Endometrial microvascular endothelial cells (primary cell): ENCODE measurements around the gene SLC12A1. TPM values are rescaled to one million over a fixed set of nuclear protein-coding genes. Genes with fewer than 3 reads are reported as not detected.
"Not testable (repeated sequence)": the region's sequence is repeated elsewhere in the genome, so short reads cannot be mapped to it uniquely, and the experiment has no call there.

ENCODE experiments used
- in situ Hi-C: cut with HindIII; loops from 2 replicates; pipeline ENCODE4 v1.10.0; 2017; ENCODE audit warnings: low sequenced_read_pairs, low pct_unique_long_range_greater_than_20kb; ENCODE audit errors: inconsistent ontology term
- total RNA-seq: library from RNA; depleted of rRNA; stranded (reverse); fragments of >200 nt; gene quantifications from one replicate; pipeline ENCODE4 v1.2.3, GENCODE V29; 2015; ENCODE audit errors: inconsistent ontology term

The SLC12A1 gene
- total RNA-seq, 1 donor from 2014 or later: not detected

DNA sequence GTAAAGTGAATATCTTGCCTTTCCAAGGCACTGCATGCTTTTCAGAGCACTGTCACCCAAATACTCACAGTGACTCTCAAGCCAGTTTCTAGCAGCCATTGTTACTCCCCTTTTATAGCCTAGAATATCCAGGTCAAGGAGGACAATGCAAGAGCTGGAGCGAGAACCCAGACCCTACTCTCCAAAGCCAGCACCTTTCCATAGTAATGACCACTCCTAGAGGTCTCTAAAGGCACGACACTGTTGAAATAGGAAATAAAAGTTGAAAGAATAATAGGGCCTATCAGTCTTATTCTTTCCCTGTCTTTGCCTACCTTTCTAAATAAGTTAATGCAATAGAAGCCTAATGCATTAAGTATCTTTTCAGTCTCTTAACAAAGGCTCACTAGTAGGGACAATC, 91.6 kb downstream of the SLC12A1 start:
- in situ Hi-C loops: no loop called here

DNA sequence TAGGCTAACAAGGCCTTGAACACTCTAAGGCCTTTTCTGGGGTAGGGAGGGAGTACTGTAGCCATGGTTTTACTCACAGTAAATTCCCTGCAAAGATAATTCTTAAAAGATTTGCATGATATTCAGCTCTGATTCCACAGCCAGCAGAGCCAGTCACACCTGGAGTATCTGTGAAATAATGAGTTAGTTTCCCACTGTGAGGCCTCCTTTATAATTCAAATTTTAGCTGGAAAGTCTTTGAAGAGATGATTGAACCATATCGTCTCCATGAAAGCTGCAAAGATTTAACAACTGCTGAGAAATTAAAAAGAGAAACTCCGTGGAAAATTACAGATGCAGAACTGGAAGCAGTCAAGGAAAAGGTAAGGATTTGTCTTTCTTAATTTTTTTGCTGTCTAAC, 92.8 kb downstream of the SLC12A1 start:
- in situ Hi-C loops: no loop called here

- in situ Hi-C loops: no loop called here
Measured at GRCh38 chr15:48300038-48300437, 93.9 kb downstream of the SLC12A1 start.

DNA sequence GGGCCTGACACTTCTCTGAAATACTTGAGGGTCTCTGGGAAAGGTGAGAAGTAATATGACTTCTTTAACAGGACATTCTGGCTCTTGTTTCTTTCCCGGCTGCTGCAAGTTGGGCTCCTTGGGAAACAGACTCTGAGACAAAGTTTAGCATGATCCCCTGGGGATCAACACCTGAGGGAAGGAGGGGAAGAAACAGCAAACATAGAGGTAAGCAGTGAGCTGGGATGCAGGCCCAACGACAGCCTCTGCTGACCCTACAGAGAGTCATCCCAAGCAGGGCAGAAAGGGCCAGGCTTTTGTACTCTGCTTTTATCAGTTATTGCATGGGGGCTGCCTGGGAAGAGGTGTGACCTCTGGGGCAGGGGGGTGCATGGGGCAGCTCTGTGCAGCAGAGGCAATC, 98.3 kb downstream of the SLC12A1 start:
- in situ Hi-C loops: no loop called here

GRCh38 chr15:48306639-48307038, 100.5 kb downstream of the SLC12A1 start:
- in situ Hi-C loops: no loop called here

DNA sequence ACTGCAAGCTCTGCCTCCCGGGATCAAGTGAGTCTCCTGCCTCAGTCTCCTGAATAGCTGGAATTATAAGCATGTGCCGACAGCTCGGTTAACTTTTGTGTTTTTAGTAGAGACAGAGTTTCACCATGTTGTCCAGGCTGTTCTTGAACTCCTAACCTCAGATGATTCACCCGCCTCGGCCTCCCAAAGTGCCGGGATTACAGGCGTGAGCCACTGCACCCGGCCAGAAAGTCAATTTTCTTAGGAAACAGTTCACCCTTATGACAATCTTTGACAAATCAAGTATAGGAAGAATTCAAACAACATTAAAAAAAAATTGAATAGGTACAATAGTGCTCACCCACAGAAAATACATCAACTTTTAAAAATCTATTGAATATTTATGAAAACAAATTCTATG, 101.5 kb downstream of the SLC12A1 start:
- in situ Hi-C loops: no loop called here

GRCh38 chr15:48309740-48310139, 103.6 kb downstream of the SLC12A1 start:
- in situ Hi-C loops: no loop called here

- in situ Hi-C loops: no loop called here
Measured at GRCh38 chr15:48313216-48313615, 107.1 kb downstream of the SLC12A1 start.

- in situ Hi-C loops: no loop called here
Measured at GRCh38 chr15:48315041-48315440, 108.9 kb downstream of the SLC12A1 start.

GRCh38 chr15:48317221-48317620, 111.1 kb downstream of the SLC12A1 start:
- in situ Hi-C loops: no loop called here

DNA sequence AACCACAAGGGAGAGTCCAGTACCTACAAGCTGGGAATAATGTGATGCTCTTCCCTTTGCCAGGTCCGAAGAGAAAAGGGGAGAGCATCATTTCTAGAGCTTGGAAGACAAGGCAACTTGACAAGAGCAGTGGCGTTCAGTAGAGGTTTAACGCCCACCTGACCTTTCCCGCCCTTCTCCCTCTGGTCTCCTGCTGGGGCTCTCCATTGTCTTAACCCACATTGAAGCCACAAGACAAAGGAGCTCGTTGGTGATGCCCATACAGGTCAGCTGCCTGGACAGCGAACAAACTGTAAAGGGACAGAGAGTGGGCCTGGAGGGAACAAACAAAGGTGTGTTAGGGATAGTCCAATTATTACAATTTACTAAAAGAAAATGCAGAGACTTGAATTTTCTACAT, 112.0 kb downstream of the SLC12A1 start:
- in situ Hi-C loops: no loop called here

- in situ Hi-C loops: no loop called here
Measured at GRCh38 chr15:48323294-48323693, 117.2 kb downstream of the SLC12A1 start.

- in situ Hi-C loops: no loop called here
Measured at GRCh38 chr15:48324949-48325348, 118.8 kb downstream of the SLC12A1 start.

- in situ Hi-C loops: no loop called here
Measured at GRCh38 chr15:48325400-48325799, 119.3 kb downstream of the SLC12A1 start.

DNA sequence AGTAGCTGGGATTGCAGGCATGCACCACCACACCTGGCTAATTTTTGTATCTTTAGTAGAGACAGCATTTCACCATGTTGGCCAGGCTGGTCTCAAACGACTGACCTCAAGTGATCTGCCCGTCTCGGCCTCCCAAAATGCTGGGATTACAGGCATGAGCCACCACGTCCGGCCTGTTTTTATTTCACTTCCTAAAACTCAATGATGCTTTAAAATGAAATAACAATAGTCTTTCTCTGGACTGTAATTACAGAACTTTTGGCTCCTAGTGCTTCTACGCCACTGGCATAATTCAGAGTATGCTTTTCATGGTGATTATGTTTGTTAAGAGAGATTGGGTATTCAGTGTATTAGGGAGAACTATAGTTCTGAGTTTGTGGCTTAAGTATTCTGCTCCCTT, 120.1 kb downstream of the SLC12A1 start:
- in situ Hi-C loops: not testable (repeated sequence)

- in situ Hi-C loops: no loop called here
Measured at GRCh38 chr15:48330105-48330785, 124.1 kb downstream of the SLC12A1 start.

DNA sequence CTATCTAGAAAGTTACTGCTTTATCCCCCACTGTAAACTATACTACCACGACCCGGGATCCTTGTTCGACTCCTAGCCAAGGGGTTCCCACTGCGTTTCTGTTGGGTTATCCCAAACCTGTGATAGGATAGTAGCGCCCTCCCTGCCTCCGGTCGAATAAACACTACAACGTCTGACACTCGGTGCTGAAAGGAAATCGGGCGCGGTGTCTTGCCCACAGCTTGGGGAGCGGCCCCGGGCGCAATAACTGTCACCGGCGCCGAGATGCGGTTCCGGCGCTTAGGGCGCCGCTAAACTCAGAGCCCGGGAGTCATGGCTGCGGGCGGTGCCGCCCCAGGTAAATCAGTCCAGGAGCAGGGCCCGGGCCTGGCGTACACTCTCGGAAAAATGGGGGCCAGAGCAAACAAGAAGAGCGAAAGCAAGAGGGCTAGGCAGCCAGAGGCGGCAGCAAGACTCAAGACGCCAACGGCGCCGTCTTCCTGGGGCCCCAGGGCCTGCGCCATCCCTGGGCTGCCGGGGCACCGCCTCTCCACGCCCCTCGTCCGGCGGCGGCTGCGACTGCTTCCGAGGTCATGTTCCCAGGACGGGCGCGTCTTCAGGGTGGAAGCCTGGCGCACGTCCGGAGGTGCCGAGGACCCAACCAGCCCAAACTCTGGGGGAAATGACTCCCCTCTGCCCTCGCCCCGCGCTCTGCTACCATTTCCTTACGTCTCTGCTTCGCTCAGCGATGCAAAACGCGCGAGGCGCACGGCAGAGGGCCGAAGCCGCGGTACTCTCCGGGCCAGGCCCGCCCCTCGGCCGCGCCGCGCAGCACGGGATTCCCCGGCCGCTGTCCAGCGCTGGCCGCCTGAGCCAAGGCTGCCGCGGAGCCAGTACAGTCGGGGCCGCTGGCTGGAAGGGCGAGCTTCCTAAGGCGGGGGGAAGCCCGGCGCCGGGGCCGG, 125.0 kb downstream of the SLC12A1 start, which contains the start of gene DUT:
TSS of gene DUT (plus strand) at position 575 of the 941 bp plus-strand sequence. CDS start at position 662, 87 bp downstream.
- in situ Hi-C loops: no loop called here

DNA sequence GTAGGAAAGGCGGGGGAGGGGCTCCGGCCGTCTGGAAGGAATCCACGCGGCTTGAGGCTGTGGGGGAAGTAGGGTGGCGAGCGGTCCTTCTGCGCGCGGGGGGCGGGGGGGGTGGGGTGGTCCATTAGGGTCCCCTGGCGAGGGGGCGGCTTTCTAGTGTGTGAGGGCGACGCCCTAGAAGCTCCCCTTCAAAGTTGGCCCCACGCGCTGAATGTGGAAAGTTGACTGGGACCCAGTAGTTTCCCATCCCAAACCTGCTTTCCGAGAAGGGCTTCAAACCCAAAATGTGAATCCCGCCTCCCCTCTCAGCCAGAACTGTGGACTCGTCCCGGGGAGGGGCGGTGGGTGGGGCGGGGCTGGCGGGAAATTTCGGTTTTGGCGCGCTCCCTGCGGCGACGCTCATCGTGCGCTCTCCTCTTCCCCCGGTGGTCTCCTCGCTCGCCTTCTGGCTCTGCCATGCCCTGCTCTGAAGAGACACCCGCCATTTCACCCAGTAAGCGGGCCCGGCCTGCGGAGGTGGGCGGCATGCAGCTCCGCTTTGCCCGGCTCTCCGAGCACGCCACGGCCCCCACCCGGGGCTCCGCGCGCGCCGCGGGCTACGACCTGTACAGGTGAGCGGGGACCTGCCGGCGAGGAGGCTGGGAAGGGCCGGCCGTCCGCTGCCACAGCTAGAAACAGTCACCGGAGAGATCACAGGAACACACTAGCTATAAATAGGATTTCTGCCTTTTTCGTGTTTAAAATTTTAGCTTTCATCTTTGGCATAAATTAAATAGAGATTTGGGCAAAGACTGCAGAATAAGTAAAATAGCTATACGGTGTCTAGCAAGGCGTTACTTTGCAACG, 125.9 kb downstream of the SLC12A1 start:
- in situ Hi-C loops: no loop called here

DNA sequence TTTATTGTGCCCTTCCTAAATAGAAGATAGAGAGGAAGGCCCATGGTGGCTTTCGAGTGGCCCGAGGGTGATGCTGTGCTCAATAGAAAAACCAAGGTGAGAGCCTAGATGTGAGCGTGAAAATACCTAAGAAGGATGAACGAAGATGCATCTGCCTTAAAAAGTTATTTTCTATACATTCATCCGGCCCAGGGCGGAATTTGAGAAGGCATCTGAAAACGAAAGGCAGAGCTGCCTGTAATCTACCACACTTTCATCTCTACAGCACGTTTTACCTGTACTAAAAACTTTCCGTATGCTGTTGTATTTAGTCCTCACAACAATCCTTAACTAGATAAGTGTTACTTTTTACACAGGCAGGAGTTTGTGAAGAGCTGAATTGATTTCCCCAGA, 126.5 kb downstream of the SLC12A1 start:
- in situ Hi-C loops: no loop called here
